Esophagus (tissue), 2 donors: Measurements from ENCODE around the gene RASA2. TPM values are rescaled to one million over a fixed set of nuclear protein-coding genes. Genes with fewer than 3 reads are reported as not detected.
"Not testable (repeated sequence)": the region's sequence is repeated elsewhere in the genome, so short reads cannot be mapped to it uniquely, and the experiment has no call there.

Experiments used
- H3K27ac ChIP-seq, 2 donors: one replicate each; pipeline ENCODE4 v1.5.1; 2013; ENCODE audit warnings: low read depth in 2 of 2, mild to moderate bottlenecking in 2 of 2, inconsistent platforms in 1 of 2, low read length in 1 of 2, moderate library complexity in 1 of 2
- H3K27me3 ChIP-seq, 2 donors: one replicate each; pipeline ENCODE4 v1.6.1; 2013; ENCODE audit warnings: low read length in 2 of 2, control low read depth in 1 of 2, mild to moderate bottlenecking in 1 of 2; ENCODE audit not compliant: insufficient read depth in 2 of 2, control insufficient read depth in 1 of 2
- H3K36me3 ChIP-seq, 2 donors: one replicate each; pipeline ENCODE4 v1.6.1; 2013; ENCODE audit warnings: low read length in 1 of 2; ENCODE audit not compliant: control insufficient read depth in 2 of 2, insufficient read depth in 2 of 2
- H3K4me1 ChIP-seq, 2 donors: one replicate each; pipeline ENCODE4 v1.6.1; 2013; ENCODE audit warnings: low read length in 1 of 2; ENCODE audit not compliant: control insufficient read depth in 2 of 2, insufficient read depth in 2 of 2
- H3K4me3 ChIP-seq, 2 donors: one replicate each; pipeline ENCODE4 v1.5.1; 2013; ENCODE audit warnings: low read length in 2 of 2, mild to moderate bottlenecking in 2 of 2, low read depth in 1 of 2, moderate library complexity in 1 of 2
- H3K9me3 ChIP-seq, 2 donors: one replicate each; pipeline ENCODE4 v1.6.1; 2013; ENCODE audit warnings: mild to moderate bottlenecking in 2 of 2, low read depth in 1 of 2, low read length in 1 of 2, moderate library complexity in 1 of 2; ENCODE audit not compliant: control insufficient read depth in 2 of 2, insufficient read depth in 1 of 2
- WGBS, 2 donors: extraction: QIAGEN DNeasy Blood & Tissue Kit; methylation state at CpG; one replicate each; pipeline ENCODE4 v1.1.7; 2013; 5-methylcytosine and 5-hydroxymethylcytosine counted together
- polyA plus RNA-seq, 2 donors: library from polyadenylated mRNA; stranded (reverse); fragments of 200-250 nt; gene quantifications; one replicate each; pipeline ENCODE4 v1.2.3, GENCODE V29; 2013
- donor health status: healthy with polysubstance abuse.
- donor health status: Bipolar disorder and iron deficiency.

Gene RASA2
- polyA plus RNA-seq, 2 donors = 4.0 to 6.9 TPM

GRCh38 chr3:141491081-141491480, 4.3 kb downstream of the RASA2 start:
- H3K27ac ChIP-seq = no peak overlapping the region
- no peaks in the 10 kb centered on the region for H3K27me3 ChIP-seq
- H3K36me3 ChIP-seq = no peaks in the 10 kb centered on the region
- no peaks in the 10 kb centered on the region for H3K9me3 ChIP-seq
- H3K4me1 ChIP-seq = no peaks in the 10 kb centered on the region
- H3K4me3 ChIP-seq = no peak overlapping the region
- WGBS, 2 donors = 80 to 85% methylated on average over 3 of the region's 3 CpGs

- Histone ChIP-seq H3K4me1 (no peaks in the 10 kb centered on the region), H3K9me3 (no peaks in the 10 kb centered on the region), H3K27me3 (no peaks in the 10 kb centered on the region), H3K36me3 (no peaks in the 10 kb centered on the region), H3K4me3 (no peak overlapping the region), H3K27ac (no peak overlapping the region)
- WGBS, 2 donors = 47 to 50% methylated on average over 1 of the region's 1 CpG
Observed at GRCh38 chr3:141491929-141492328, 5.1 kb downstream of the RASA2 start.

- H3K36me3 ChIP-seq = no peaks in the 10 kb centered on the region
- WGBS, 2 donors = 73 to 93% methylated on average over 1 of the region's 1 CpG
- H3K27ac ChIP-seq = no peak overlapping the region
- H3K4me1 ChIP-seq = no peaks in the 10 kb centered on the region
- H3K9me3 ChIP-seq = no peaks in the 10 kb centered on the region
- no peaks in the 10 kb centered on the region for H3K27me3 ChIP-seq
- H3K4me3 ChIP-seq = no peak overlapping the region
Observed at GRCh38 chr3:141493184-141493583, 6.4 kb downstream of the RASA2 start.

- not testable (repeated sequence) for H3K36me3 ChIP-seq, H3K9me3 ChIP-seq, H3K27me3 ChIP-seq, H3K4me1 ChIP-seq, H3K4me3 ChIP-seq, H3K27ac ChIP-seq
- 83 to 87% methylated on average over 4 of the region's 4 CpGs for WGBS, 2 donors
Observed at GRCh38 chr3:141497589-141497988, 10.8 kb downstream of the RASA2 start.

- no peak overlapping the region for H3K4me3 ChIP-seq
- H3K27ac ChIP-seq = peak overlapping the region; percentile 15 to 21
- no peaks in the 10 kb centered on the region for H3K4me1 ChIP-seq
- H3K27me3 ChIP-seq = no peaks in the 10 kb centered on the region
- WGBS, 2 donors = 75 to 82% methylated on average over 6 of the region's 6 CpGs
- H3K9me3 ChIP-seq = no peaks in the 10 kb centered on the region
- no peaks in the 10 kb centered on the region for H3K36me3 ChIP-seq
Observed at GRCh38 chr3:141498598-141499223, 11.9 kb downstream of the RASA2 start.

GRCh38 chr3:141499284-141499683, 12.5 kb downstream of the RASA2 start:
- WGBS, 2 donors = 89 to 91% methylated on average over 4 of the region's 4 CpGs
- H3K36me3 ChIP-seq = no peaks in the 10 kb centered on the region
- H3K4me3 ChIP-seq = no peak overlapping the region

GRCh38 chr3:141499965-141500364, 13.1 kb downstream of the RASA2 start:
- Histone ChIP-seq H3K27me3 (no peaks in the 10 kb centered on the region), H3K4me1 (no peaks in the 10 kb centered on the region), H3K9me3 (no peaks in the 10 kb centered on the region), H3K4me3 (no peak overlapping the region), H3K36me3 (no peaks in the 10 kb centered on the region), H3K27ac (no peak overlapping the region)

More at GRCh38 chr3:141499284-141499683, 12.5 kb downstream of the RASA2 start:
- no peaks in the 10 kb centered on the region for H3K27me3 ChIP-seq
- no peaks in the 10 kb centered on the region for H3K4me1 ChIP-seq
- peak overlapping the region in 1 of 2 donors; percentile 31 for H3K27ac ChIP-seq
- no peaks in the 10 kb centered on the region for H3K9me3 ChIP-seq

GRCh38 chr3:141500397-141500796, 13.6 kb downstream of the RASA2 start:
- 88 to 90% methylated on average over 1 of the region's 1 CpG for WGBS, 2 donors
- Histone ChIP-seq H3K36me3 (no peaks in the 10 kb centered on the region), H3K27me3 (no peaks in the 10 kb centered on the region), H3K4me3 (no peak overlapping the region), H3K4me1 (no peaks in the 10 kb centered on the region), H3K27ac (no peak overlapping the region), H3K9me3 (no peaks in the 10 kb centered on the region)

- Histone ChIP-seq H3K4me1 (no peaks in the 10 kb centered on the region), H3K9me3 (no peaks in the 10 kb centered on the region), H3K36me3 (no peaks in the 10 kb centered on the region), H3K27ac (no peak overlapping the region), H3K27me3 (no peaks in the 10 kb centered on the region), H3K4me3 (no peak overlapping the region)
- WGBS, 2 donors = 88% methylated on average over 3 of the region's 3 CpGs
Observed at GRCh38 chr3:141505166-141505565, 18.3 kb downstream of the RASA2 start.

- WGBS, 2 donors = 84 to 91% methylated on average over 3 of the region's 3 CpGs
- no peaks in the 10 kb centered on the region for H3K36me3 ChIP-seq
- H3K9me3 ChIP-seq = no peaks in the 10 kb centered on the region
- H3K27ac ChIP-seq = no peak overlapping the region
- H3K4me1 ChIP-seq = no peaks in the 10 kb centered on the region
- no peaks in the 10 kb centered on the region for H3K27me3 ChIP-seq
- H3K4me3 ChIP-seq = no peak overlapping the region
Observed at GRCh38 chr3:141506071-141506470, 19.2 kb downstream of the RASA2 start.
